Erythroblast (primary cell): ENCODE data around the gene RMP24.

ENCODE experiments used
- DNase-seq, 2 experiments: peaks; one replicate each; lab custom pipeline; 2025; lab: John Stamatoyannopoulos, UW
- GATA1 ChIP-seq: IDR thresholded peaks from 2 replicates; pipeline ENCODE4 v1.6.1; 2011; ENCODE audit warnings: low read depth, mild to moderate bottlenecking, control low read depth, low read length, moderate library complexity
- POLR2A ChIP-seq: IDR thresholded peaks from 2 replicates; pipeline ENCODE4 v1.6.1; 2011; ENCODE audit warnings: mild to moderate bottlenecking, low read length

Gene RMP24

DNA sequence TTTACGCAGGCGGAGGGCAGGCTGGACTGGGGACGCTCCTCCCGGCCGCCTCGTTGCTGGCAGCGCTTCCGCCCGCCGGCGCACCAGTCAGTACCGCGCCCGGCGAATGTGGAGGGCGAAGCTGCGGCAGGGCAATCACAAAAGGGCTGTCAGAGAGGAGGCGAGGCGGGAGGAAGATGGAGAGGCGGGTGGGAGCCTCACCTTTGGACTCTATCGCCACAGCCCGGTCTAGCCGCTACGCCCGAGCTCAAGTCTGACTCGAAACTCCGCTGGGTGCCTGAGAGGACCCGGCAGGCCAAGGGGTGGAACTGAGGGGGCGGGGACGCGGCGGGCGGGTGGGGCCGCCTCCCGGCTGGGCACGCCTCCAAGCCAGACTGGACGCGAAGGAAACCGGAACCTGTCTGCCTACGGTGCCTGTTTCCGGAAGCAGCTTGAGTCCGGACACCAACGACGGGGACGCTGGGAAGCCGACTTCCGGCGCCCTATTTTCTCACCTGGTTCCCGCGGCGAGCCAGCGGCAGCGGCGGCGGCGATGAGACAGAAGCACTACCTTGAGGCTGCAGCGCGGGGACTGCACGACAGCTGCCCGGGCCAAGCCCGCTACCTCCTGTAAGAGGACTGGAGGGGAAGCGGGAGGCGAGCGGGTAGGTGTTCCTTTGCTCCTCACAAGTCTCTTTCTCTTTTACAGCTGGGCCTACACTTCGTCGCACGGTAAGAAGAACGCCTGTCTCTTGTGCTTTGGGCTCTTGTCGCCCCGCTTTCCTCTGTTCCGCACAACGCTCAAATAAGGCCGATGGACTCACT lies at the start of gene RMP24:
TSS of gene RMP24 (plus strand) at position 483 of the 804 bp plus-strand sequence.
- peak; percentile 99 to 100 for DNase-seq
- TF ChIP-seq POLR2A (peak; percentile 88), GATA1 (no peak)

- TF ChIP-seq POLR2A (no peak), GATA1 (no peak)
- no peak for DNase-seq
Measured at GRCh38 chr18:35923939-35924684, 48.4 kb upstream of the RMP24 start.

DNA sequence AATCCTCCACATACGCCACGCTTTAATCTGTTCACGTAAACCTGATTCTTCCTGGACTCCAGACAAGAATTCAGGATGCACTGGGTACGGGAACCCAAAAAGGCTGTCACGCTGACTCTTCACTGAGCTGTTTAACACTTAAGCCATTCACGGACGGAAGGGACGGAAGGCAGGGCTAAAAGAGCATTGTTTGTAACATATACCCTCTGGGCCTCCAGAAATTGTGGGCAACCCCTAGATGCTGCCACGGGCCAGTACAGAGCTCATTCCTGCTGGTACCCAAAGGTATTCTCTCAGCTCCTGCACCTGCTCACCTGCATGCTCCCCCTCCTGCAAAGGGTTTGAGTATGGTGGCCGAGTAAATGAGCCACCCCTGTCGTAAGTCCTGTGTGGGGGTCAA lies 45.6 kb upstream of the RMP24 start:
- TF ChIP-seq POLR2A (no peak), GATA1 (no peak)

GRCh38 chr18:35927430-35927829 lies 45.0 kb upstream of the RMP24 start:
- no peak for TF ChIP-seq GATA1
- DNase-seq = no peak

More for the DNA sequence above, 45.6 kb upstream of the RMP24 start:
- DNase-seq = no peak

DNA sequence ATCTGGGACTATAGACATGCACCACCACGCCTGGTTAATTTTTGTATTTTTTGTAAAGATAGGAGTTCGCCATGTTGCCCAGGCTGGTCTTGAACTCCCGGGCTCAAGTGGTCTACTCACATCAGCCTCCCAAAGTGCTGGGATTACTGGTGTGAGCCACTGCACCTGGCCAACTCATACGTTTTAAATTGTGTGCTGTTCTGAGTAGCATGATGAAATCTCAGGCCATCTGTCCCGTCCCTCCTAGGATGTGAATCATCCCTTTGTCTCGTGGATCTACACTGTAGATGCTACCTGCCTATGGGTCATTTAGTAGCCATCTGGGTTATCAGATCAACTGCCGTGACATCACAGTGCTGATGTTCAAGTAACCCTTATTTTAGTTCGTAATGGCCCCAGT lies 38.5 kb upstream of the RMP24 start:
- TF ChIP-seq GATA1 = no peak
- TF ChIP-seq POLR2A = no peak
- no peak for DNase-seq

- DNase-seq = no peak
Measured at GRCh38 chr18:35934891-35935290, 37.6 kb upstream of the RMP24 start.

DNA sequence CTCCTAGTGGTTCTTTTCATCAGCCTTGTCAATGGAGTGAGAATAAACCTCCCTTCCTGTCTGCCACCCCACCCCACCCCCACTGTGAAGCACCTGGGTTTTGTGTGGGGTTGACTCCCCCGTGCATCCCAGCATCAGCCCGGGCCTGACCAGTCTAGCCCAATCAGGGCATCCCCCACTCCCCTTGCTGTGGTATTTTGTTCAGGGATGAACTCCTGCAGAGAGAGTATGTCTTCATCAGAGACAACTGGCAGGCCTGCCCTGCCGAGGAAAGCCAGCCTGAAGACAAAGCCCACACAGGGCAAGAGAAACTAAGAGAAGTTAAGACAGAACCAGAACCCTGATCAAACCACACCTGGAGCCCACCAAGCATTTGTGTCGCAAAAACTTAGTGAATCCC lies 36.7 kb upstream of the RMP24 start:
- DNase-seq = no peak
- TF ChIP-seq GATA1 (no peak), POLR2A (no peak)

More at GRCh38 chr18:35934891-35935290, 37.6 kb upstream of the RMP24 start:
- TF ChIP-seq GATA1 = no peak
- TF ChIP-seq POLR2A = no peak

DNA sequence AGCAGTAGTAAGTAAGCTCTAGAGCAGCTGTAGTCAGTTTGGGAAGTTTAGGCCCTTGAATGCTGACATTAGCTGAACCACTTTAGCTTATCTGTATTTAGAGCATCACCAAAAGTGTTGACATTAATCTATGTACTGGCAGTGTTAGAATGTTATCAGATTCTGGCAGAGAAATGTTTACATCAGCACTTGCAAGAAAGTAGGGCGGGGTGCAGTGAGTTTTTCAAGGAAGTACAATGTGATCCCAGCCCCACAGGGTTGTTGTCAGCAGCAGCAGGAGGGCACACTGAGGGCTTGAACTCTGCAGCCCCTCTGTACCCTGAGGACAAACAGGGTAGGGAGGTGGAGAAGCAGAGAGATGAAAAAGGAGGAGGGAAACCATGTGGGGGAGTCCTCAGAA lies 35.5 kb upstream of the RMP24 start:
- TF ChIP-seq POLR2A (no peak), GATA1 (no peak)
- DNase-seq = peak in 1 of 2 experiments; percentile 51

- TF ChIP-seq GATA1 (no peak), POLR2A (no peak)
- no peak for DNase-seq
Measured at GRCh38 chr18:35938158-35938557, 34.3 kb upstream of the RMP24 start.

- TF ChIP-seq POLR2A = no peak
- TF ChIP-seq GATA1 = no peak
- DNase-seq = no peak
Measured at GRCh38 chr18:35938562-35938961, 33.9 kb upstream of the RMP24 start.

GRCh38 chr18:35939138-35939537 lies 33.3 kb upstream of the RMP24 start:
- no peak for TF ChIP-seq GATA1
- TF ChIP-seq POLR2A = no peak
- DNase-seq = no peak

DNA sequence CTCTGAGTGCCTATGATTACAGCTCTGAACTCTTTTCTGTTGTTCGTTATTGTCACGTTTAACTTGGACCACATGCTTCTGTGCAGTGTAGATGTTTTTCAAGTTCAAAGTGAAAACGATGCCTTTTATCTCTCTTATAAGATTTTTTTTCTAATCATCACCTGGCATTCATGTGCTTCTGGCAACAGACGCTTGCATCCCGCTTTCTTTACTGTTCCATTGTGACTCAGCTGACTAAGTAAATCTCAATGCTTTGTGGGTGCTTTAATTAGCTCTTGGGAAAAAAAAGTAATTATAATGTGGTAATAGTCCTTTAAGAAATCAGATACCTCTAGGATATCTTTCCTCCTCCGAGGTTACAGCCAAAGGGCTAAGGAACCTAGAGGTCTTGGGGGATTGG lies 31.2 kb upstream of the RMP24 start:
- TF ChIP-seq POLR2A (no peak), GATA1 (no peak)

GRCh38 chr18:35942133-35942532 lies 30.3 kb upstream of the RMP24 start:
- TF ChIP-seq POLR2A (no peak), GATA1 (no peak)
- DNase-seq = no peak

More for the DNA sequence above, 31.2 kb upstream of the RMP24 start:
- no peak for DNase-seq

DNA sequence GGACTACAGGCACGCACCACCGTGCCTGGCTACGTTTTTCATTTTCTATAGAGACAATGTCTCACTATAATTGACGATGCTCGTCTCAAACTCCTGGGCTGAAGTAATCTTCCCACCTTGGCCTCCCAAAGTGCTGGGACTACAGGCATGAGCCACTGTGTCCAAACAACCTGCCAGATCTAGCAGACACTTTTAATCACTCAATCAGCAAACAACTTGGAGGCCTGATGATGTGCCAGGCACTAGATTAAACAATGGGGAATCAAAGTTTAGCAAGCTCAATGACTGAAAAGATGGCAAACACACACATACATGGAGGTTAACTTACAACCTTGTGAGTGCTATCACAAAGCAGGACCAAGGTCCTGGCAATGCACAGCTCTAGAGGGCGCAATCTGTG lies 29.8 kb upstream of the RMP24 start:
- TF ChIP-seq GATA1 = no peak
- no peak for TF ChIP-seq POLR2A
- DNase-seq = no peak
